Anterior cingulate cortex (tissue), 58 donors: ENCODE data around the gene FAM117A.

Source experiments
- DNase-seq, 58 donors: peaks; one replicate each; lab custom pipeline; 2025; lab: John Stamatoyannopoulos, UW

Gene FAM117A

GRCh38 chr17:49763735-49764558, at the start of gene FAM117A:
Gene FAM117A, minus strand, starts transcription at chr17:49764131. Its CDS starts 44 bp downstream, at chr17:49764087.
- peak; percentile 71 to 99 (median 96) for DNase-seq

- no peak for DNase-seq
Observed at GRCh38 chr17:49809056-49809455, 45.1 kb upstream of the FAM117A start.

GRCh38 chr17:49798738-49799137, 34.8 kb upstream of the FAM117A start:
- DNase-seq, result no peak

- no peak for DNase-seq
Observed at GRCh38 chr17:49798182-49798581, 34.3 kb upstream of the FAM117A start.

- no peak for DNase-seq
Observed at GRCh38 chr17:49795372-49795771, 31.4 kb upstream of the FAM117A start.

- DNase-seq, result no peak
Observed at GRCh38 chr17:49793309-49793708, 29.4 kb upstream of the FAM117A start.

GRCh38 chr17:49789243-49789578, 25.3 kb upstream of the FAM117A start:
- no peak for DNase-seq

- DNase-seq, result peak; percentile 94 to 100 (median 98)
Observed at GRCh38 chr17:49788478-49789242, 24.7 kb upstream of the FAM117A start, which contains the start of gene KAT7. Gene KAT7, plus strand, starts transcription at chr17:49788681. Its CDS starts 154 bp downstream, at chr17:49788835.

- peak in 16 of 58 donors; percentile 18 to 73 (median 24) for DNase-seq
Observed at GRCh38 chr17:49787884-49788477, 24.1 kb upstream of the FAM117A start.

- no peak for DNase-seq
Observed at GRCh38 chr17:49784636-49785035, 20.7 kb upstream of the FAM117A start.

- DNase-seq, result no peak
Observed at GRCh38 chr17:49783791-49784190, 19.9 kb upstream of the FAM117A start.

- DNase-seq, result peak in 3 of 58 donors; percentile 3 to 30 (median 9)
Observed at GRCh38 chr17:49783071-49783715, 19.3 kb upstream of the FAM117A start.

- DNase-seq, result peak in 4 of 58 donors; percentile 12 to 17 (median 14)
Observed at GRCh38 chr17:49779739-49780231, 15.9 kb upstream of the FAM117A start.

GRCh38 chr17:49779156-49779738, 15.3 kb upstream of the FAM117A start:
- no peak for DNase-seq

GRCh38 chr17:49777563-49777962, 13.6 kb upstream of the FAM117A start:
- peak in 7 of 58 donors; percentile 10 to 52 (median 20) for DNase-seq

- peak in 11 of 58 donors; percentile 2 to 47 (median 13) for DNase-seq
Observed at GRCh38 chr17:49776551-49777300, 12.8 kb upstream of the FAM117A start.

GRCh38 chr17:49775546-49776260, 11.8 kb upstream of the FAM117A start:
- no peak for DNase-seq

- DNase-seq, result no peak
Observed at GRCh38 chr17:49766918-49767530, 3.1 kb upstream of the FAM117A start.
